Hematopoietic multipotent progenitor cell treated with erythropoietin and hydrocortisone succinate and interleukin-3 and kit ligand, for 4 days (in vitro differentiated cells): ENCODE measurements around the gene FAHD1.
A peak's percentile ranks its signal among the peaks of the same experiment; 100 is the strongest.
"Not testable (repeated sequence)": the region's sequence is repeated elsewhere in the genome, so short reads cannot be mapped to it uniquely, and the experiment has no call there.

Experiments used
- DNase-seq: peaks from one replicate; pipeline ENCODE4 v3.0.0-alpha.2; 2015

Gene FAHD1

GRCh38 chr16:1857433-1858097 lies 30.6 kb downstream of the FAHD1 start:
- no peak for DNase-seq

GRCh38 chr16:1858189-1858865 lies 31.3 kb downstream of the FAHD1 start:
- no peak for DNase-seq

- peak; percentile 55 for DNase-seq
These were observed 32.6 kb downstream of the FAHD1 start for GRCh38 chr16:1859650-1860049.

- no peak for DNase-seq
These were observed 34.7 kb downstream of the FAHD1 start for GRCh38 chr16:1861730-1862129.

- no peak for DNase-seq
These were observed 35.4 kb downstream of the FAHD1 start for GRCh38 chr16:1862394-1862793.

GRCh38 chr16:1863681-1864460 lies 36.9 kb downstream of the FAHD1 start:
- peak; percentile 75 for DNase-seq

GRCh38 chr16:1865902-1866690 lies 39.1 kb downstream of the FAHD1 start:
- no peak for DNase-seq

GRCh38 chr16:1870365-1871082 lies 43.5 kb downstream of the FAHD1 start:
- no peak for DNase-seq

- peak; percentile 63 for DNase-seq
These were observed 45.1 kb downstream of the FAHD1 start, which contains the start of gene MEIOB for GRCh38 chr16:1871974-1872635. MEIOB (minus strand) TSS chr16:1872164; CDS start chr16:1868175, 3,989 bp downstream.

GRCh38 chr16:1874854-1875253 lies 47.8 kb downstream of the FAHD1 start:
- DNase-seq = no peak

GRCh38 chr16:1876066-1876465 lies 49.1 kb downstream of the FAHD1 start:
- not testable (repeated sequence) for DNase-seq

GRCh38 chr16:1876468-1876867 lies 49.5 kb downstream of the FAHD1 start:
- no peak for DNase-seq

- no peak for DNase-seq
These were observed 50.1 kb downstream of the FAHD1 start for GRCh38 chr16:1877089-1877488.

GRCh38 chr16:1877804-1878203 lies 50.8 kb downstream of the FAHD1 start:
- DNase-seq = no peak

- DNase-seq = no peak
These were observed 51.2 kb downstream of the FAHD1 start for GRCh38 chr16:1878256-1878655.
